CD4-positive, alpha-beta T cell (primary cell): Measurements from ENCODE around the gene SERP2. TPM values are rescaled to one million over a fixed set of nuclear protein-coding genes. Genes with fewer than 3 reads are reported as not detected.

Experiments used
- ATAC-seq: fragments of 200-7000 bp; cut with Tn5 transposase; one replicate; pipeline ENCODE4 v1.10.0; 2022; ENCODE audit warnings: mild to moderate bottlenecking; ENCODE audit not compliant: poor library complexity
- CTCF ChIA-PET: fragments of 350-600 bp; sonication (Branson Sonifier 250); formaldehyde crosslinking; loops from one replicate; lab custom pipeline; 2021; ENCODE audit warnings: antibody characterized with exemption, inconsistent platforms; lab: Charles Lee
- POLR2A ChIA-PET: fragments of 350-600 bp; sonication (Branson Sonifier 250); formaldehyde crosslinking; loops from one replicate; lab custom pipeline; 2021; ENCODE audit warnings: antibody characterized with exemption, inconsistent platforms; lab: Charles Lee
- DNase-seq, 14 experiments: peaks; one replicate each; pipeline ENCODE4 v3.0.0-alpha.2; 2013 to 2020; ENCODE audit warnings: mixed read lengths in 2 of 14
- H3K27ac ChIP-seq, 2 donors: one replicate each; pipeline versions ENCODE4 v1.5.1 to v1.7.0; 2013; ENCODE audit warnings: low read length in 2 of 2, low read depth in 1 of 2, mild to moderate bottlenecking in 1 of 2
- H3K27me3 ChIP-seq, 2 experiments: 1 replicate in 1 of 2; 2 replicates in 1 of 2; pipeline versions ENCODE4 v1.6.1 to v1.7.0; 2013; ENCODE audit warnings: low read length in 2 of 2, control low read depth in 1 of 2, mild to moderate bottlenecking in 1 of 2, moderate library complexity in 1 of 2; ENCODE audit not compliant: insufficient read depth in 2 of 2, control insufficient read depth in 1 of 2
- H3K36me3 ChIP-seq: one replicate; pipeline ENCODE4 v1.6.1; 2013; ENCODE audit warnings: low read length, control low read depth; ENCODE audit not compliant: insufficient read depth
- H3K4me1 ChIP-seq: one replicate; pipeline ENCODE4 v1.6.1; 2013; ENCODE audit warnings: low read length, control low read depth; ENCODE audit not compliant: insufficient read depth
- H3K4me3 ChIP-seq: one replicate; pipeline ENCODE4 v1.5.1; 2013; ENCODE audit warnings: mild to moderate bottlenecking, low read length, moderate library complexity
- H3K9me3 ChIP-seq, 2 experiments: 1 replicate in 1 of 2; 2 replicates in 1 of 2; pipeline versions ENCODE4 v1.6.1 to v1.7.0; 2013; ENCODE audit warnings: low read length in 2 of 2, mild to moderate bottlenecking in 2 of 2, control low read depth in 1 of 2, moderate library complexity in 1 of 2; ENCODE audit not compliant: control insufficient read depth in 1 of 2, insufficient read depth in 1 of 2
- H3K27ac Mint-ChIP-seq: one replicate; pipeline ENCODE4 v1.8.0; 2020; ENCODE audit warnings: mixed read lengths
- H3K27me3 Mint-ChIP-seq: one replicate; pipeline ENCODE4 v1.8.0; 2021; ENCODE audit warnings: mixed read lengths
- H3K36me3 Mint-ChIP-seq: one replicate; pipeline ENCODE4 v1.8.0; 2021; ENCODE audit warnings: low read depth, mixed read lengths
- H3K4me1 Mint-ChIP-seq: one replicate; pipeline ENCODE4 v1.8.0; 2021; ENCODE audit warnings: low read depth, mixed read lengths
- H3K4me3 Mint-ChIP-seq: one replicate; pipeline ENCODE4 v1.8.0; 2020; ENCODE audit warnings: mild to moderate bottlenecking, mixed read lengths
- H3K9me3 Mint-ChIP-seq: one replicate; pipeline ENCODE4 v1.8.0; 2020; ENCODE audit warnings: mixed read lengths
- CTCF ChIP-seq: fragments of 200-600 bp; IDR thresholded peaks from one replicate; pipeline ENCODE4 v1.8.0; 2022; ENCODE audit warnings: antibody characterized with exemption, mild to moderate bottlenecking
- intact Hi-C, 2 experiments: fragments of 100-400 bp; cut with DNase I in 1 of 2; cut with micrococcal nuclease in 1 of 2; formaldehyde crosslinking; loops; one replicate each; pipeline versions ENCODE4 v1.15.1 to v1.9.0; 2023 to 2025; cut with DNase I, micrococcal nuclease
- total RNA-seq, 174 experiments: library from RNA in 2 of 174; stranded (reverse) in 2 of 174; gene quantifications; one replicate each; pipeline ENCODE4 v1.2.3 and lab custom pipeline; 2021 to 2026

SERP2 gene
- total RNA-seq, 2 experiments from 2014 or later, result not detected

GRCh38 chr13:44402899-44403445 is 29.3 kb downstream of the SERP2 start:
- no peaks in the 10 kb centered on the region for H3K4me1 ChIP-seq
- Mint-ChIP-seq H3K27me3 (no peaks in the 10 kb centered on the region), H3K4me1 (no peaks in the 10 kb centered on the region), H3K27ac (no peak overlapping the region), H3K9me3 (no peaks in the 10 kb centered on the region), H3K4me3 (no peak overlapping the region), H3K36me3 (no peaks in the 10 kb centered on the region)
- no peak overlapping the region for H3K27ac ChIP-seq
- ChIA-PET CTCF (no interaction called here), POLR2A (no interaction called here)
- no peak overlapping the region for H3K4me3 ChIP-seq
- intact Hi-C loops, result no loop called here
- no peaks in the 10 kb centered on the region for H3K27me3 ChIP-seq
- no peak for TF ChIP-seq CTCF
- ATAC-seq (no peak), DNase-seq (no peak)
- no peaks in the 10 kb centered on the region for H3K36me3 ChIP-seq
- no peaks in the 10 kb centered on the region for H3K9me3 ChIP-seq

GRCh38 chr13:44403461-44404056 is 29.9 kb downstream of the SERP2 start:
- H3K4me3 ChIP-seq, result no peak overlapping the region
- no peaks in the 10 kb centered on the region for H3K36me3 Mint-ChIP-seq
- no peak for TF ChIP-seq CTCF
- no peaks in the 10 kb centered on the region for H3K9me3 ChIP-seq
- DNase-seq (no peak), ATAC-seq (no peak)
- intact Hi-C loops, result no loop called here
- H3K27ac ChIP-seq, result no peak overlapping the region
- ChIA-PET CTCF (no interaction called here), POLR2A (no interaction called here)
- no peaks in the 10 kb centered on the region for H3K9me3 Mint-ChIP-seq
- no peak overlapping the region for H3K27ac Mint-ChIP-seq
- H3K4me1 ChIP-seq, result no peaks in the 10 kb centered on the region
- no peaks in the 10 kb centered on the region for H3K27me3 ChIP-seq
- no peaks in the 10 kb centered on the region for H3K36me3 ChIP-seq
- H3K4me3 Mint-ChIP-seq, result no peak overlapping the region
- H3K27me3 Mint-ChIP-seq, result no peaks in the 10 kb centered on the region
- H3K4me1 Mint-ChIP-seq, result no peaks in the 10 kb centered on the region

- POLR2A ChIA-PET, result no interaction called here
- ATAC-seq (no peak), DNase-seq (no peak)
- H3K4me3 Mint-ChIP-seq, result no peak overlapping the region
- H3K27ac Mint-ChIP-seq, result no peak overlapping the region
- no peaks in the 10 kb centered on the region for H3K27me3 Mint-ChIP-seq
- no peaks in the 10 kb centered on the region for H3K27me3 ChIP-seq
- no peak overlapping the region for H3K27ac ChIP-seq
- no peak overlapping the region for H3K4me3 ChIP-seq
- no peaks in the 10 kb centered on the region for H3K9me3 Mint-ChIP-seq
- H3K9me3 ChIP-seq, result no peaks in the 10 kb centered on the region
- no peaks in the 10 kb centered on the region for H3K4me1 ChIP-seq
- CTCF ChIA-PET, result no interaction called here
- no peaks in the 10 kb centered on the region for H3K36me3 ChIP-seq
- H3K36me3 Mint-ChIP-seq, result no peaks in the 10 kb centered on the region
- H3K4me1 Mint-ChIP-seq, result no peaks in the 10 kb centered on the region
- intact Hi-C loops, result no loop called here
- no peak for TF ChIP-seq CTCF
Observed at GRCh38 chr13:44404261-44405132, 30.9 kb downstream of the SERP2 start.
